ENCODE data around the gene CLIC3. TPM values are rescaled to one million over a fixed set of nuclear protein-coding genes. Genes with fewer than 3 reads are reported as not detected.

Gene CLIC3
- total RNA-seq, 1 donor from 2014 or later = not detected

GRCh38 chr9:136978865-136979544 lies 17.4 kb downstream of the CLIC3 start:
- DNase-seq (ENCODE audit: low spot score) = no peak
- Mint-ChIP-seq H3K9me3 (ENCODE audit: unreplicated experiment) (no peaks in the 10 kb centered on the region), H3K4me1 (ENCODE audit: unreplicated experiment) (peaks cover 2% of the 10 kb centered on the region), H3K36me3 (ENCODE audit: low read depth, unreplicated experiment) (peaks cover 8% of the 10 kb centered on the region), H3K27me3 (ENCODE audit: unreplicated experiment) (peaks cover 10% of the 10 kb centered on the region), H3K4me3 (ENCODE audit: unreplicated experiment) (no peak overlapping the region), H3K27ac (ENCODE audit: unreplicated experiment) (no peak overlapping the region)
- no peak for TF ChIP-seq CTCF (IDR thresholded peaks at IDR 0.05; ENCODE audit: unreplicated experiment)

GRCh38 chr9:136978073-136978864 lies 18.1 kb downstream of the CLIC3 start:
- Mint-ChIP-seq H3K27me3 (ENCODE audit: unreplicated experiment) (peaks cover 8% of the 10 kb centered on the region), H3K27ac (ENCODE audit: unreplicated experiment) (no peak overlapping the region), H3K4me1 (ENCODE audit: unreplicated experiment) (no peaks in the 10 kb centered on the region), H3K4me3 (ENCODE audit: unreplicated experiment) (no peak overlapping the region), H3K36me3 (ENCODE audit: low read depth, unreplicated experiment) (peaks cover 4% of the 10 kb centered on the region), H3K9me3 (ENCODE audit: unreplicated experiment) (no peaks in the 10 kb centered on the region)
- no peak for TF ChIP-seq CTCF (IDR thresholded peaks at IDR 0.05; ENCODE audit: unreplicated experiment)
- peak; percentile 58 for DNase-seq (ENCODE audit: low spot score)

GRCh38 chr9:136977649-136978072 lies 18.7 kb downstream of the CLIC3 start:
- Mint-ChIP-seq H3K27me3 (ENCODE audit: unreplicated experiment) (peaks cover 8% of the 10 kb centered on the region), H3K4me3 (ENCODE audit: unreplicated experiment) (no peak overlapping the region), H3K4me1 (ENCODE audit: unreplicated experiment) (no peaks in the 10 kb centered on the region), H3K36me3 (ENCODE audit: low read depth, unreplicated experiment) (peaks cover 4% of the 10 kb centered on the region), H3K9me3 (ENCODE audit: unreplicated experiment) (no peaks in the 10 kb centered on the region), H3K27ac (ENCODE audit: unreplicated experiment) (no peak overlapping the region)
- DNase-seq (ENCODE audit: low spot score) = no peak
- TF ChIP-seq CTCF (IDR thresholded peaks at IDR 0.05; ENCODE audit: unreplicated experiment) = no peak

GRCh38 chr9:136977223-136977622 lies 19.1 kb downstream of the CLIC3 start, which contains the start of gene PTGDS:
Gene PTGDS (plus strand): TSS chr9:136977504. CDS start chr9:136977579, 75 bp downstream.
- no peaks in the 10 kb centered on the region for H3K4me1 Mint-ChIP-seq (ENCODE audit: unreplicated experiment)
- DNase-seq (ENCODE audit: low spot score) = no peak
- no peaks in the 10 kb centered on the region for H3K9me3 Mint-ChIP-seq (ENCODE audit: unreplicated experiment)
- H3K27ac Mint-ChIP-seq (ENCODE audit: unreplicated experiment) = no peak within 1 kb of the TSS
- peaks cover 8% of the 10 kb centered on the region for H3K27me3 Mint-ChIP-seq (ENCODE audit: unreplicated experiment)
- TF ChIP-seq CTCF (IDR thresholded peaks at IDR 0.05; ENCODE audit: unreplicated experiment) = no peak
- no peak within 1 kb of the TSS for H3K4me3 Mint-ChIP-seq (ENCODE audit: unreplicated experiment)
- H3K36me3 Mint-ChIP-seq (ENCODE audit: low read depth, unreplicated experiment) = peaks cover 4% of the 10 kb centered on the region

GRCh38 chr9:136975644-136976043 lies 20.7 kb downstream of the CLIC3 start:
- peaks cover 5% of the 10 kb centered on the region for H3K27me3 Mint-ChIP-seq (ENCODE audit: unreplicated experiment)
- H3K4me3 Mint-ChIP-seq (ENCODE audit: unreplicated experiment) = no peak overlapping the region
- H3K27ac Mint-ChIP-seq (ENCODE audit: unreplicated experiment) = no peak overlapping the region
- H3K4me1 Mint-ChIP-seq (ENCODE audit: unreplicated experiment) = no peaks in the 10 kb centered on the region
- H3K9me3 Mint-ChIP-seq (ENCODE audit: unreplicated experiment) = no peaks in the 10 kb centered on the region
- TF ChIP-seq CTCF (IDR thresholded peaks at IDR 0.05; ENCODE audit: unreplicated experiment) = no peak
- peak; percentile 55 for DNase-seq (ENCODE audit: low spot score)
- peaks cover 1% of the 10 kb centered on the region for H3K36me3 Mint-ChIP-seq (ENCODE audit: low read depth, unreplicated experiment)
